CD14-positive monocyte (primary cell): ENCODE measurements around the gene PSORS1C2. TPM values are rescaled to one million over a fixed set of nuclear protein-coding genes. Genes with fewer than 3 reads are reported as not detected.

Source experiments
- DNase-seq, 3 donors: peaks; one replicate each; pipeline ENCODE4 v3.0.0-alpha.2; 2011 to 2022
- H2AFZ ChIP-seq: 2 replicates; pipeline ENCODE4 v1.6.0; 2012; ENCODE audit warnings: mild to moderate bottlenecking, low read depth, low read length, inconsistent platforms; ENCODE audit not compliant: insufficient read depth, poor library complexity, severe bottlenecking
- H3K27ac ChIP-seq, 2 donors: 1 replicate in 1 of 2; 2 replicates in 1 of 2; pipeline ENCODE4 v1.5.1; 2012 to 2013; ENCODE audit warnings: low read length in 2 of 2, control low read depth in 1 of 2, inconsistent platforms in 1 of 2, low read depth in 1 of 2, mild to moderate bottlenecking in 1 of 2
- H3K27me3 ChIP-seq, 2 donors: one replicate each; pipeline versions ENCODE4 v1.6.0 to v1.6.1; 2011 to 2013; ENCODE audit warnings: low read length in 2 of 2; ENCODE audit not compliant: control insufficient read depth in 2 of 2, insufficient read depth in 2 of 2
- H3K36me3 ChIP-seq, 2 donors: replicated peaks in 1 of 2; 1 replicate in 1 of 2; 2 replicates in 1 of 2; pipeline versions ENCODE4 v1.5.1 to v1.6.1; 2012 to 2013; ENCODE audit warnings: low read length in 2 of 2, control low read depth in 1 of 2, inconsistent platforms in 1 of 2, mild to moderate bottlenecking in 1 of 2; ENCODE audit not compliant: insufficient read depth in 2 of 2, control insufficient read depth in 1 of 2
- H3K4me1 ChIP-seq, 2 donors: 1 replicate in 1 of 2; 2 replicates in 1 of 2; pipeline versions ENCODE4 v1.5.1 to v1.6.1; 2012 to 2013; ENCODE audit warnings: low read length in 2 of 2, control low read depth in 1 of 2, inconsistent platforms in 1 of 2, mild to moderate bottlenecking in 1 of 2, moderate library complexity in 1 of 2; ENCODE audit not compliant: insufficient read depth in 2 of 2, control insufficient read depth in 1 of 2
- H3K4me2 ChIP-seq: replicated peaks from 2 replicates; pipeline ENCODE3; 2012; ENCODE audit warnings: low read length, moderate library complexity, mild to moderate bottlenecking; ENCODE audit not compliant: poor library complexity, severe bottlenecking; ENCODE audit errors: extremely low read depth
- H3K4me3 ChIP-seq, 3 experiments: fragments of 200-600 bp in 1 of 3; sonication (generic) in 1 of 3; replicated peaks in 1 of 3; 1 replicate in 2 of 3; 2 replicates in 1 of 3; pipeline ENCODE4 v1.5.1; 2011 to 2013; ENCODE audit warnings: low read length in 3 of 3, mild to moderate bottlenecking in 3 of 3, control low read depth in 2 of 3, low read depth in 2 of 3, inconsistent platforms in 1 of 3, moderate library complexity in 1 of 3
- H3K79me2 ChIP-seq: 2 replicates; pipeline ENCODE4 v1.6.0; 2012; ENCODE audit warnings: mild to moderate bottlenecking, control low read depth, inconsistent platforms, low read length, moderate library complexity; ENCODE audit not compliant: insufficient read depth
- H3K9ac ChIP-seq: 2 replicates; pipeline ENCODE4 v1.6.0; 2017; ENCODE audit warnings: low read length, mild to moderate bottlenecking; ENCODE audit not compliant: insufficient read depth, poor library complexity, severe bottlenecking
- H3K9me3 ChIP-seq, 2 donors: replicated peaks in 1 of 2; 1 replicate in 1 of 2; 2 replicates in 1 of 2; pipeline versions ENCODE4 v1.5.1 to v1.6.1; 2012 to 2013; ENCODE audit warnings: low read length in 2 of 2, control low read depth in 1 of 2; ENCODE audit not compliant: control insufficient read depth in 1 of 2, insufficient read depth in 1 of 2
- H4K20me1 ChIP-seq: 2 replicates; pipeline ENCODE4 v1.6.0; 2012; ENCODE audit warnings: mild to moderate bottlenecking, low read length, control low read depth, moderate library complexity; ENCODE audit not compliant: insufficient read depth
- H3K27ac Mint-ChIP-seq, 7 donors: one replicate each; pipeline ENCODE4 v1.8.0; 2020; ENCODE audit warnings: mild to moderate bottlenecking in 7 of 7, mixed read lengths in 7 of 7, moderate library complexity in 6 of 7, inconsistent platforms in 2 of 7
- H3K27me3 Mint-ChIP-seq, 3 donors: one replicate each; pipeline ENCODE4 v1.8.0; 2021 to 2022; ENCODE audit warnings: low read depth in 3 of 3, mild to moderate bottlenecking in 3 of 3, mixed read lengths in 3 of 3, moderate library complexity in 3 of 3, inconsistent platforms in 1 of 3
- H3K36me3 Mint-ChIP-seq, 2 donors: one replicate each; pipeline ENCODE4 v1.8.0; 2020; ENCODE audit warnings: mixed read lengths in 2 of 2, inconsistent platforms in 1 of 2, mild to moderate bottlenecking in 1 of 2
- H3K4me1 Mint-ChIP-seq: one replicate; pipeline ENCODE4 v1.8.0; 2020; ENCODE audit warnings: mild to moderate bottlenecking, mixed read lengths
- H3K4me3 Mint-ChIP-seq, 2 donors: one replicate each; pipeline ENCODE4 v1.8.0; 2020; ENCODE audit warnings: mild to moderate bottlenecking in 2 of 2, mixed read lengths in 2 of 2, moderate library complexity in 1 of 2
- H3K9me3 Mint-ChIP-seq, 7 donors: one replicate each; pipeline ENCODE4 v1.8.0; 2020 to 2022; ENCODE audit warnings: mixed read lengths in 7 of 7, mild to moderate bottlenecking in 6 of 7, moderate library complexity in 6 of 7, inconsistent platforms in 2 of 7
- WGBS: methylation state at CpG from one replicate; pipeline ENCODE4 v1.1.5; 2013; ENCODE audit warnings: missing lambda C conversion rate; ENCODE audit not compliant: insufficient coverage; 5-methylcytosine and 5-hydroxymethylcytosine counted together
- intact Hi-C, 2 donors: fragments of 100-400 bp; cut with micrococcal nuclease; formaldehyde crosslinking; loops; one replicate each; pipeline versions ENCODE4 v1.15.0 to v1.15.1; 2023
- polyA plus RNA-seq, 3 donors: library from polyadenylated mRNA; depleted of rRNA in 1 of 3; unstranded in 2 of 3; stranded (reverse) in 1 of 3; fragments of 300-500 nt in 2 of 3; fragments of >200 nt in 1 of 3; fragmentation: Illumina TruSeq in 2 of 3; gene quantifications; 1 replicate in 2 of 3; 2 replicates in 1 of 3; pipeline ENCODE4 v1.2.3, GENCODE V29; 2012 to 2021
- TF ChIP-seq, protein P1 (sequence below): fragments of 200-600 bp; IDR thresholded peaks from one replicate; pipeline ENCODE4 v1.8.0; 2022; ENCODE audit warnings: antibody characterized with exemption, mild to moderate bottlenecking

The PSORS1C2 gene
- polyA plus RNA-seq, 3 donors, result not detected

DNA sequence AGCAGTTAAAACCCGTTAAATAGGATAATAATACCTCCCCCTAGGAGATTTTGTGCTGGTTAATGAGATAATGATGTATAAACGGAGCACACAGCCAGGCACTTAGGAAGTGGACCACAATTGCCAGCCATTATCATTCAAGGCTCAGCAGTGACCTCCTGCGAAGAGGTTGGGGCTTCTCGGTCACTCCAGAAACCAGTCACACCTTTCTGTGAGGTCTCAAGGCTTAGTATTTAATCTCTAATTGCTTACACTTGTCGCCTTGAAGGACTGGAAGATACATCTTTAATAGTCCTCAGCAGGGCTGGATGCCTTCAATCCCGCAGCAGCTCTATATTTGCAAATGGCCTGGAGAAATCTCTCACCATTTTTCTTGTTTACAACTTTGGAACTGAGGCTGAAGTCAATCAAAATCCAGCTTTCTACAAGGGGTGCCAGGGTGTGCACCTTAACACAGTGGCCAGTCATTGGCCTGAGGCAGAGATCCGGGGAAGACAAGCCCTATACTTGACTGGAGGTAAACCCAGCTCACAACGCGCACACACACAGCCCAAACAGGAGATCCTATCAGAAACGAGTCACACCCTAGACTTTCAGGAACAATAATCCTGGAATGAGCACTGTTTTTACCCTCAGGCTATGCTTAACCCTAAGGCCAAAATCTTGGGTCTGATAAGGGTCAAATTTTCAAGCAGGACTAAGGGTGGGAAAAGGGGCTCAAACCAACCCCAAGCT, 30.4 kb upstream of the PSORS1C2 start:
- Mint-ChIP-seq H3K4me1 (peaks cover 1% of the 10 kb centered on the region), H3K27me3 (peaks cover 0 to 1% (median 0%) of the 10 kb centered on the region in 3 donors), H3K36me3 (peaks cover 1 to 2% of the 10 kb centered on the region in 2 donors), H3K9me3 (no peaks in the 10 kb centered on the region), H3K27ac (peak overlapping the region in 1 of 7 donors; percentile 16), H3K4me3 (no peak overlapping the region)
- H3K9me3 ChIP-seq, result no peaks in the 10 kb centered on the region
- no peaks in the 10 kb centered on the region for H3K79me2 ChIP-seq
- 95% methylated on average over 8 of the region's 10 CpGs for WGBS
- TF ChIP-seq, protein P1, sequence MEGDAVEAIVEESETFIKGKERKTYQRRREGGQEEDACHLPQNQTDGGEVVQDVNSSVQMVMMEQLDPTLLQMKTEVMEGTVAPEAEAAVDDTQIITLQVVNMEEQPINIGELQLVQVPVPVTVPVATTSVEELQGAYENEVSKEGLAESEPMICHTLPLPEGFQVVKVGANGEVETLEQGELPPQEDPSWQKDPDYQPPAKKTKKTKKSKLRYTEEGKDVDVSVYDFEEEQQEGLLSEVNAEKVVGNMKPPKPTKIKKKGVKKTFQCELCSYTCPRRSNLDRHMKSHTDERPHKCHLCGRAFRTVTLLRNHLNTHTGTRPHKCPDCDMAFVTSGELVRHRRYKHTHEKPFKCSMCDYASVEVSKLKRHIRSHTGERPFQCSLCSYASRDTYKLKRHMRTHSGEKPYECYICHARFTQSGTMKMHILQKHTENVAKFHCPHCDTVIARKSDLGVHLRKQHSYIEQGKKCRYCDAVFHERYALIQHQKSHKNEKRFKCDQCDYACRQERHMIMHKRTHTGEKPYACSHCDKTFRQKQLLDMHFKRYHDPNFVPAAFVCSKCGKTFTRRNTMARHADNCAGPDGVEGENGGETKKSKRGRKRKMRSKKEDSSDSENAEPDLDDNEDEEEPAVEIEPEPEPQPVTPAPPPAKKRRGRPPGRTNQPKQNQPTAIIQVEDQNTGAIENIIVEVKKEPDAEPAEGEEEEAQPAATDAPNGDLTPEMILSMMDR, result no peak
- no peak overlapping the region for H3K4me2 ChIP-seq
- intact Hi-C loops, result no loop called here
- H2AFZ ChIP-seq, result no peak overlapping the region
- H3K4me3 ChIP-seq, result no peak overlapping the region
- DNase-seq, result no peak
- H3K27ac ChIP-seq, result no peak overlapping the region
- H3K27me3 ChIP-seq, result no peaks in the 10 kb centered on the region
- H3K36me3 ChIP-seq, result no peaks in the 10 kb centered on the region
- H4K20me1 ChIP-seq, result no peaks in the 10 kb centered on the region
- H3K9ac ChIP-seq, result no peak overlapping the region
- no peaks in the 10 kb centered on the region for H3K4me1 ChIP-seq

DNA sequence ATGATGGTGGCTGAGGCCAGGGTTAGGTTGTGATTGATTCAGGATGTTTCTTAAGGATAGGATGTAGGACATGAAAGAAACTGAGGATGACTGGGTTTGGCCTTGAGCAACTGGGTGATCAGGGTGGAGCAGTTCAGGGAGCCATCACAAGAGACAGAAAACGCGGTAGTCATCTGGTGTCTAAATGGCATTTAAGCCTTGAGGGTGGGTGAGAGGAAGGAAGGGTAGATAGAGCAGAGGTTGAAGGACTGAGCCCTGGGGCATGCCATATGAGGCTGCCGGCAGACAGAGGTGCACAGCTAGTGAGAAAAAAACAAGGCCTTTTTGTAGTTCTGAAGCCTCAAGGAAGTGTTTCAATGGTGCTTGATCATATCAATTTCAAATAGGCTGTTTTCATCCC, 29.7 kb upstream of the PSORS1C2 start:
- Histone ChIP-seq H3K4me1 (no peaks in the 10 kb centered on the region), H3K79me2 (no peaks in the 10 kb centered on the region), H3K4me2 (no peak overlapping the region), H3K27me3 (no peaks in the 10 kb centered on the region), H3K36me3 (no peaks in the 10 kb centered on the region), H3K4me3 (no peak overlapping the region), H2AFZ (no peak overlapping the region), H3K9ac (no peak overlapping the region), H3K27ac (no peak overlapping the region), H3K9me3 (no peaks in the 10 kb centered on the region), H4K20me1 (no peaks in the 10 kb centered on the region)
- WGBS, result 95% methylated on average over 2 of the region's 3 CpGs
- intact Hi-C loops, result no loop called here
- TF ChIP-seq, protein P1, result no peak
- Mint-ChIP-seq H3K4me1 (peaks cover 1% of the 10 kb centered on the region), H3K36me3 (peaks cover 1 to 2% of the 10 kb centered on the region in 2 donors), H3K27ac (no peak overlapping the region), H3K4me3 (no peak overlapping the region), H3K27me3 (peaks cover 0 to 1% (median 0%) of the 10 kb centered on the region in 3 donors), H3K9me3 (no peaks in the 10 kb centered on the region)
- DNase-seq, result no peak
